ENCODE results near the gene AURKA. TPM values are rescaled to one million over a fixed set of nuclear protein-coding genes. Genes with fewer than 3 reads are reported as not detected.

Gene AURKA
- total RNA-seq, 4 donors from 2014 or later = 1.6 to 11.3 (median 4.6) TPM

- no peaks in the 10 kb centered on the region for H3K4me1 ChIP-seq
- H3K9me3 ChIP-seq = no peaks in the 10 kb centered on the region
- DNase-seq (no peak), ATAC-seq (no peak)
- H3K27ac ChIP-seq = no peak overlapping the region
- intact Hi-C loops (cut with DNase I; ENCODE audit: low total_unique reads) = no loop called here
- H3K27me3 ChIP-seq = no peaks in the 10 kb centered on the region
- no peaks in the 10 kb centered on the region for H3K36me3 ChIP-seq
- no peak for TF ChIP-seq POLR2A (IDR thresholded peaks at IDR 0.05)
- TF ChIP-seq CTCF (IDR thresholded peaks at IDR 0.05 in 4 of 5, conservative IDR thresholded peaks at IDR 0.05 in 1 of 5) = no peak
- H3K4me3 ChIP-seq = no peak overlapping the region
- in situ Hi-C loops (cut with MboI; ENCODE audit: low sequenced_read_pairs in 4 of 4) = no loop called here
Measured at GRCh38 chr20:56430957-56431356, 38.9 kb upstream of the AURKA start.

DNA sequence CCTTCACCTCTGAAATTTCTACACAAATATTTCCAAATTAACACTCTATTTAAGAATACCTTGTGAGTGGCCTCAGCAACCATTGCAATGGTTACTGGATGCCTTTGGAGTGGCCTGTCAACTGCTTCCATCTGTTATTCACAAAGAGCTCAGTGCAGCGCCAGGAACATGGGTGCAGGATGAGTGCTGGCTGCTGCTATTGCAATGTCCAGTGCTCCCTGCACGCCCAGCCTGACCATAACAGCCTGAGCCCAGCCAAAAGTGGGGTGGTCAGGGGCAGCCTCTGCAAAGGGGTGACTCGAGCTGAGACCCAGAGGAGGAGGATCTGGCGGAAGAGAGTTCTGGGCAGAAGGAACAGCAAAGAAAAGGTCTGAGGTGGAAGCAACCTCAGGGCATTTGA, 38.4 kb upstream of the AURKA start:
- Histone ChIP-seq H3K4me1 (no peaks in the 10 kb centered on the region), H3K36me3 (no peaks in the 10 kb centered on the region), H3K9me3 (no peaks in the 10 kb centered on the region), H3K27me3 (no peaks in the 10 kb centered on the region), H3K27ac (no peak overlapping the region), H3K4me3 (no peak overlapping the region)
- DNase-seq (no peak), ATAC-seq (no peak)
- in situ Hi-C loops (cut with MboI; ENCODE audit: low sequenced_read_pairs in 4 of 4) (no loop called here), intact Hi-C loops (cut with DNase I; ENCODE audit: low total_unique reads) (no loop called here)
- TF ChIP-seq CTCF (IDR thresholded peaks at IDR 0.05 in 4 of 5, conservative IDR thresholded peaks at IDR 0.05 in 1 of 5) (no peak), POLR2A (IDR thresholded peaks at IDR 0.05) (no peak)

- TF ChIP-seq POLR2A (IDR thresholded peaks at IDR 0.05) = no peak
- no peak for TF ChIP-seq CTCF (IDR thresholded peaks at IDR 0.05 in 4 of 5, conservative IDR thresholded peaks at IDR 0.05 in 1 of 5)
- Histone ChIP-seq H3K36me3 (no peaks in the 10 kb centered on the region), H3K4me3 (no peak overlapping the region), H3K4me1 (no peaks in the 10 kb centered on the region), H3K27ac (no peak overlapping the region), H3K9me3 (no peaks in the 10 kb centered on the region), H3K27me3 (no peaks in the 10 kb centered on the region)
- intact Hi-C loops (cut with DNase I; ENCODE audit: low total_unique reads) (no loop called here), in situ Hi-C loops (cut with MboI; ENCODE audit: low sequenced_read_pairs in 4 of 4) (no loop called here)
- DNase-seq = no peak
- ATAC-seq = no peak
Measured at GRCh38 chr20:56429941-56430340, 37.9 kb upstream of the AURKA start.

GRCh38 chr20:56429502-56429901, 37.5 kb upstream of the AURKA start:
- no peak for ATAC-seq
- H3K27ac ChIP-seq = no peak overlapping the region
- H3K9me3 ChIP-seq = no peaks in the 10 kb centered on the region
- H3K4me1 ChIP-seq = no peaks in the 10 kb centered on the region
- no peaks in the 10 kb centered on the region for H3K27me3 ChIP-seq
- H3K36me3 ChIP-seq = no peaks in the 10 kb centered on the region
- intact Hi-C loops (cut with DNase I; ENCODE audit: low total_unique reads) (no loop called here), in situ Hi-C loops (cut with MboI; ENCODE audit: low sequenced_read_pairs in 4 of 4) (no loop called here)
- H3K4me3 ChIP-seq = no peak overlapping the region
- DNase-seq = no peak
- TF ChIP-seq CTCF (IDR thresholded peaks at IDR 0.05 in 4 of 5, conservative IDR thresholded peaks at IDR 0.05 in 1 of 5) (no peak), POLR2A (IDR thresholded peaks at IDR 0.05) (no peak)

DNA sequence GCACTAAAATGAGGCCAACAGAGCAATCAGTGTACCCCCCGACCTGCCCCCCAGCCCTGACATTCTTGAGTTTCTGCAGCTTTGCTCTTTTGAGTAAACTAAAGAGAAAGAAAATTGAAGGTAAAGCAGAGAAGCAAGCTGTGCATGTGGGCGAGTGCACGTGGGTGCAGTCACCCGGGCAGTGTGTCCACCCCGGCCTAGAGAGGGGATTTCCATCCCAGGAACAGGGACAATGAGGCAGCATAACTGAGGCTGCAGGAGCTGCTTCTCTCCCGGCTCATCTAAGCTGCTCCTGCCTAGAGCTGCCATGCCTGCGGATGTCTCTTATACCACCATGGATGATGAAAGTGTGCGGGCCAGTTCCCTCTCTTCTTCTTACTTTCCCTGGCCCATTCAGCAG, 36.9 kb upstream of the AURKA start:
- no peaks in the 10 kb centered on the region for H3K9me3 ChIP-seq
- H3K36me3 ChIP-seq = no peaks in the 10 kb centered on the region
- H3K27ac ChIP-seq = no peak overlapping the region
- in situ Hi-C loops (cut with MboI; ENCODE audit: low sequenced_read_pairs in 4 of 4) = no loop called here
- TF ChIP-seq CTCF (IDR thresholded peaks at IDR 0.05 in 4 of 5, conservative IDR thresholded peaks at IDR 0.05 in 1 of 5) = no peak
- no peak for TF ChIP-seq POLR2A (IDR thresholded peaks at IDR 0.05)
- no peak for DNase-seq
- intact Hi-C loops (cut with DNase I; ENCODE audit: low total_unique reads) = no loop called here
- H3K27me3 ChIP-seq = no peaks in the 10 kb centered on the region
- H3K4me3 ChIP-seq = no peak overlapping the region
- no peaks in the 10 kb centered on the region for H3K4me1 ChIP-seq
- no peak for ATAC-seq

Measured in gastrocnemius medialis (tissue), 4 donors.